H9 (cell line): Measurements from ENCODE around the gene USP4. TPM values are rescaled to one million over a fixed set of nuclear protein-coding genes. Genes with fewer than 3 reads are reported as not detected.

Experiments used
- DNase-seq: peaks from one replicate; pipeline ENCODE4 v3.0.0-alpha.2; 2017
- H2AFZ ChIP-seq: one replicate; pipeline ENCODE4 v1.6.1; 2013; ENCODE audit warnings: mild to moderate bottlenecking, low read length, control low read depth, moderate library complexity
- H2AK5ac ChIP-seq: 2 replicates; pipeline ENCODE4 v1.6.1; 2013; ENCODE audit warnings: low read length, control low read depth, mixed read lengths; ENCODE audit not compliant: insufficient read length
- H2BK120ac ChIP-seq: one replicate; pipeline ENCODE4 v1.6.1; 2013; ENCODE audit warnings: low read depth, mild to moderate bottlenecking, low read length, control low read depth, inconsistent platforms; ENCODE audit not compliant: poor library complexity, severe bottlenecking
- H2BK12ac ChIP-seq: 2 replicates; pipeline ENCODE4 v1.6.1; 2013; ENCODE audit warnings: low read length, control low read depth, mixed read lengths, low read depth; ENCODE audit not compliant: insufficient read length
- H2BK15ac ChIP-seq: 2 replicates; pipeline ENCODE4 v1.6.1; 2013; ENCODE audit warnings: low read depth, low read length, control low read depth
- H2BK20ac ChIP-seq: one replicate; pipeline ENCODE4 v1.6.1; 2013; ENCODE audit warnings: low read depth, mild to moderate bottlenecking, low read length, control low read depth, inconsistent platforms; ENCODE audit not compliant: poor library complexity, severe bottlenecking
- H2BK5ac ChIP-seq: 2 replicates; pipeline ENCODE4 v1.6.1; 2013; ENCODE audit warnings: low read length, control low read depth, mixed read lengths; ENCODE audit not compliant: insufficient read length
- H3K14ac ChIP-seq: 2 replicates; pipeline ENCODE4 v1.6.1; 2013; ENCODE audit warnings: low read length, control low read depth; ENCODE audit not compliant: insufficient read depth
- H3K18ac ChIP-seq: 2 replicates; pipeline ENCODE4 v1.6.1; 2013; ENCODE audit warnings: low read depth, mild to moderate bottlenecking, mixed read lengths, low read length, control low read depth; ENCODE audit not compliant: insufficient read length
- H3K23ac ChIP-seq: 2 replicates; pipeline ENCODE4 v1.6.1; 2013; ENCODE audit warnings: low read length, control low read depth, mixed read lengths, low read depth; ENCODE audit not compliant: insufficient read length
- H3K23me2 ChIP-seq: 2 replicates; pipeline ENCODE4 v1.6.1; 2013; ENCODE audit warnings: low read depth, mild to moderate bottlenecking, mixed read lengths, low read length, control low read depth; ENCODE audit not compliant: insufficient read length, poor library complexity, severe bottlenecking
- H3K27ac ChIP-seq: 2 replicates; pipeline ENCODE4 v1.5.1; 2013; ENCODE audit warnings: low read length, control low read depth, mixed read lengths, low read depth; ENCODE audit not compliant: insufficient read length
- H3K27me3 ChIP-seq: 2 replicates; pipeline ENCODE4 v1.6.1; 2013; ENCODE audit warnings: low read length, control low read depth, inconsistent platforms; ENCODE audit not compliant: insufficient read depth
- H3K4ac ChIP-seq: 2 replicates; pipeline ENCODE4 v1.6.1; 2013; ENCODE audit warnings: low read depth, mild to moderate bottlenecking, control low read depth, inconsistent platforms, low read length, moderate library complexity
- H3K4me1 ChIP-seq: 2 replicates; pipeline ENCODE4 v1.6.1; 2013; ENCODE audit warnings: low read length, control low read depth, inconsistent platforms; ENCODE audit not compliant: insufficient read depth
- H3K4me2 ChIP-seq: 2 replicates; pipeline ENCODE4 v1.6.1; 2013; ENCODE audit warnings: low read length, control low read depth, mixed read lengths; ENCODE audit not compliant: insufficient read length, insufficient read depth
- H3K56ac ChIP-seq: 2 replicates; pipeline ENCODE4 v1.6.1; 2013; ENCODE audit warnings: low read depth, mild to moderate bottlenecking, mixed read lengths, low read length, control low read depth; ENCODE audit not compliant: insufficient read length
- H3K79me1 ChIP-seq: 2 replicates; pipeline ENCODE4 v1.6.1; 2013; ENCODE audit warnings: low read depth, mild to moderate bottlenecking, moderate library complexity, low read length, control low read depth, inconsistent platforms; ENCODE audit not compliant: insufficient read depth, poor library complexity, severe bottlenecking
- H3K79me2 ChIP-seq: 2 replicates; pipeline ENCODE4 v1.6.1; 2013; ENCODE audit warnings: low read length, control low read depth, inconsistent platforms; ENCODE audit not compliant: insufficient read depth
- H3K9ac ChIP-seq: 2 replicates; pipeline ENCODE4 v1.6.1; 2013; ENCODE audit warnings: low read length, control low read depth, mixed read lengths; ENCODE audit not compliant: insufficient read length; ENCODE audit errors: extremely low read depth
- H3K9me3 ChIP-seq: one replicate; pipeline ENCODE4 v1.6.1; 2013; ENCODE audit warnings: low read depth, low read length, inconsistent platforms; ENCODE audit not compliant: control insufficient read depth
- H3T11ph ChIP-seq: one replicate; pipeline ENCODE4 v1.6.1; 2013; ENCODE audit warnings: mild to moderate bottlenecking, low read length, control low read depth, inconsistent platforms
- H4K20me1 ChIP-seq: one replicate; pipeline ENCODE4 v1.6.1; 2013; ENCODE audit not compliant: control insufficient read depth, insufficient read length, insufficient read depth
- H4K5ac ChIP-seq: 2 replicates; pipeline ENCODE4 v1.6.1; 2013; ENCODE audit warnings: low read depth, mild to moderate bottlenecking, mixed read lengths, low read length, control low read depth; ENCODE audit not compliant: insufficient read length
- H4K8ac ChIP-seq: replicated peaks from 2 replicates; pipeline ENCODE4 v1.6.1; 2013; ENCODE audit warnings: low read length, control low read depth, mixed read lengths, low read depth; ENCODE audit not compliant: insufficient read length
- H4K91ac ChIP-seq: 2 replicates; pipeline ENCODE4 v1.6.1; 2013; ENCODE audit warnings: low read depth, mild to moderate bottlenecking, moderate library complexity, mixed read lengths, low read length, control low read depth; ENCODE audit not compliant: insufficient read length
- H3K27ac Mint-ChIP-seq, 3 experiments: 2 replicates in 2 of 3; 3 replicates in 1 of 3; pipeline ENCODE4 v1.8.0; 2020 to 2021; ENCODE audit warnings: mixed read lengths in 3 of 3, mild to moderate bottlenecking in 1 of 3, moderate library complexity in 1 of 3
- H3K27me3 Mint-ChIP-seq: 2 replicates; pipeline ENCODE4 v1.8.0; 2021; ENCODE audit warnings: low read depth, mild to moderate bottlenecking, moderate library complexity, mixed read lengths
- H3K36me3 Mint-ChIP-seq, 3 experiments: 2 replicates in 2 of 3; 3 replicates in 1 of 3; pipeline ENCODE4 v1.8.0; 2020 to 2021; ENCODE audit warnings: low read depth in 3 of 3, mixed read lengths in 3 of 3; ENCODE audit not compliant: insufficient read depth in 1 of 3
- H3K4me1 Mint-ChIP-seq, 2 experiments: 2 replicates each; pipeline ENCODE4 v1.8.0; 2020; ENCODE audit warnings: mixed read lengths in 2 of 2
- H3K4me3 Mint-ChIP-seq, 2 experiments: 2 replicates in 1 of 2; 3 replicates in 1 of 2; pipeline ENCODE4 v1.8.0; 2020 to 2021; ENCODE audit warnings: mild to moderate bottlenecking in 2 of 2, mixed read lengths in 2 of 2, moderate library complexity in 1 of 2
- H3K9me3 Mint-ChIP-seq, 2 experiments: 2 replicates in 1 of 2; 3 replicates in 1 of 2; pipeline ENCODE4 v1.8.0; 2020; ENCODE audit warnings: mild to moderate bottlenecking in 2 of 2, mixed read lengths in 2 of 2, moderate library complexity in 1 of 2
- WGBS: extraction: QIAGEN DNeasy Blood & Tissue Kit; methylation state at CpG from one replicate; pipeline ENCODE4 v1.1.7; 2013; ENCODE audit warnings: missing lambda C conversion rate, low lambda C conversion rate, mixed read lengths; ENCODE audit not compliant: insufficient read length; ENCODE audit errors: extremely low coverage; 5-methylcytosine and 5-hydroxymethylcytosine counted together
- total RNA-seq: library from RNA; stranded (reverse); gene quantifications from 2 replicates; pipeline ENCODE4 v1.2.1, GENCODE V29; 2021
- TF ChIP-seq, protein P1 (sequence below): fragments of 200-600 bp; sonication (generic); conservative IDR thresholded peaks from 3 replicates; pipeline ENCODE4 v1.8.0; 2021; ENCODE audit warnings: antibody characterized with exemption, mild to moderate bottlenecking

The USP4 gene
- total RNA-seq, 1 experiment from 2014 or later, result 36.1 TPM

DNA sequence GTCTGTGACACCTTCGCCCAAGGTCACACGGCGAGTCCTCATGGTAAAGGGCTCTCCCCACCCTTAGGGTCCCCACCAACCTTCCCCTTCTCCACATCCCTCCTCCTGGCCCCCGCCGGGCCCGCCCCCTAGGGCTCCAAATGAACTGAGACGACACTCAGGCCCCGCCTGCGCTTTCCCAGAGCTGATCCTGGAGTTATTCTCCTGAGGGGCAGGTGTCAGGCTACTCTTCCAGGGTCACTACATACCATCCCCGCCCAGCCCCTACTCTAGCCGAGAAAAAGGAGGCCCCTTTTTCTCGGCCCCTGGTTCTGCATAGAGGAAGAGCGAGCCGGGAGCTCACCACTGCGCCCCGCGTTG, 292 bp downstream of the USP4 start:
- no peak overlapping the region for H2BK15ac ChIP-seq
- no peak overlapping the region for H2AFZ ChIP-seq
- no peak overlapping the region for H3K23ac ChIP-seq
- H3K79me2 ChIP-seq, result no peaks in the 10 kb centered on the region
- H2BK120ac ChIP-seq, result no peak overlapping the region
- H3K79me1 ChIP-seq, result no peaks in the 10 kb centered on the region
- peak overlapping the region; percentile 9; the same call in 1 of the 2 replicates for H3K14ac ChIP-seq
- DNase-seq, result peak; percentile 69
- H3K18ac ChIP-seq, result no peak overlapping the region
- peaks cover 11 to 16% (median 15%) of the 10 kb centered on the region in 3 experiments; a peak in 5 of 7 replicates for H3K36me3 Mint-ChIP-seq
- H3K27me3 ChIP-seq, result no peaks in the 10 kb centered on the region
- no peaks in the 10 kb centered on the region for H3K4me1 ChIP-seq
- no peak overlapping the region for H3K56ac ChIP-seq
- H2BK20ac ChIP-seq, result no peak overlapping the region
- H3K9me3 Mint-ChIP-seq, result no peaks in the 10 kb centered on the region; a peak in 1 of 5 replicates
- H3K27ac ChIP-seq, result no peak overlapping the region
- H2BK5ac ChIP-seq, result no peak overlapping the region
- H3K4ac ChIP-seq, result no peak overlapping the region
- H3K27me3 Mint-ChIP-seq, result no peaks in the 10 kb centered on the region
- H3K4me3 Mint-ChIP-seq, result peak overlapping the region; percentile 90 to 94
- peak overlapping the region; percentile 6 for H3K9ac ChIP-seq
- H4K5ac ChIP-seq, result no peak overlapping the region
- H3K9me3 ChIP-seq, result no peaks in the 10 kb centered on the region
- peak overlapping the region; percentile 2 to 96 (median 95); a peak in 4 of 7 replicates for H3K27ac Mint-ChIP-seq
- H4K91ac ChIP-seq, result no peak overlapping the region
- WGBS, result no CpG with 5 or more reads among the region's 17 CpGs
- H3K4me1 Mint-ChIP-seq, result peaks cover 13 to 16% of the 10 kb centered on the region in 2 experiments
- TF ChIP-seq, protein P1, sequence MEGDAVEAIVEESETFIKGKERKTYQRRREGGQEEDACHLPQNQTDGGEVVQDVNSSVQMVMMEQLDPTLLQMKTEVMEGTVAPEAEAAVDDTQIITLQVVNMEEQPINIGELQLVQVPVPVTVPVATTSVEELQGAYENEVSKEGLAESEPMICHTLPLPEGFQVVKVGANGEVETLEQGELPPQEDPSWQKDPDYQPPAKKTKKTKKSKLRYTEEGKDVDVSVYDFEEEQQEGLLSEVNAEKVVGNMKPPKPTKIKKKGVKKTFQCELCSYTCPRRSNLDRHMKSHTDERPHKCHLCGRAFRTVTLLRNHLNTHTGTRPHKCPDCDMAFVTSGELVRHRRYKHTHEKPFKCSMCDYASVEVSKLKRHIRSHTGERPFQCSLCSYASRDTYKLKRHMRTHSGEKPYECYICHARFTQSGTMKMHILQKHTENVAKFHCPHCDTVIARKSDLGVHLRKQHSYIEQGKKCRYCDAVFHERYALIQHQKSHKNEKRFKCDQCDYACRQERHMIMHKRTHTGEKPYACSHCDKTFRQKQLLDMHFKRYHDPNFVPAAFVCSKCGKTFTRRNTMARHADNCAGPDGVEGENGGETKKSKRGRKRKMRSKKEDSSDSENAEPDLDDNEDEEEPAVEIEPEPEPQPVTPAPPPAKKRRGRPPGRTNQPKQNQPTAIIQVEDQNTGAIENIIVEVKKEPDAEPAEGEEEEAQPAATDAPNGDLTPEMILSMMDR, result no peak
- H3K23me2 ChIP-seq, result peaks cover 4% of the 10 kb centered on the region
- no peak overlapping the region for H3T11ph ChIP-seq
- H4K8ac ChIP-seq, result no peak overlapping the region
- no peak overlapping the region for H2BK12ac ChIP-seq
- H3K4me2 ChIP-seq, result peak overlapping the region; percentile 46
- no peak overlapping the region for H2AK5ac ChIP-seq
- no peaks in the 10 kb centered on the region for H4K20me1 ChIP-seq
